RCC 7860 (cell line): ENCODE data around the gene BLM.
"Not testable (repeated sequence)": the region's sequence is repeated elsewhere in the genome, so short reads cannot be mapped to it uniquely, and the experiment has no call there.

ENCODE experiments used
- DNase-seq: peaks from one replicate; pipeline ENCODE4 v3.0.0-alpha.2; 2015; ENCODE audit warnings: low spot score
- FAIRE-seq: peaks from 2 replicates; lab custom pipeline; 2012; peaks lifted over from hg19 to GRCh38; lab: Jason Lieb, UNC

The BLM gene

DNA sequence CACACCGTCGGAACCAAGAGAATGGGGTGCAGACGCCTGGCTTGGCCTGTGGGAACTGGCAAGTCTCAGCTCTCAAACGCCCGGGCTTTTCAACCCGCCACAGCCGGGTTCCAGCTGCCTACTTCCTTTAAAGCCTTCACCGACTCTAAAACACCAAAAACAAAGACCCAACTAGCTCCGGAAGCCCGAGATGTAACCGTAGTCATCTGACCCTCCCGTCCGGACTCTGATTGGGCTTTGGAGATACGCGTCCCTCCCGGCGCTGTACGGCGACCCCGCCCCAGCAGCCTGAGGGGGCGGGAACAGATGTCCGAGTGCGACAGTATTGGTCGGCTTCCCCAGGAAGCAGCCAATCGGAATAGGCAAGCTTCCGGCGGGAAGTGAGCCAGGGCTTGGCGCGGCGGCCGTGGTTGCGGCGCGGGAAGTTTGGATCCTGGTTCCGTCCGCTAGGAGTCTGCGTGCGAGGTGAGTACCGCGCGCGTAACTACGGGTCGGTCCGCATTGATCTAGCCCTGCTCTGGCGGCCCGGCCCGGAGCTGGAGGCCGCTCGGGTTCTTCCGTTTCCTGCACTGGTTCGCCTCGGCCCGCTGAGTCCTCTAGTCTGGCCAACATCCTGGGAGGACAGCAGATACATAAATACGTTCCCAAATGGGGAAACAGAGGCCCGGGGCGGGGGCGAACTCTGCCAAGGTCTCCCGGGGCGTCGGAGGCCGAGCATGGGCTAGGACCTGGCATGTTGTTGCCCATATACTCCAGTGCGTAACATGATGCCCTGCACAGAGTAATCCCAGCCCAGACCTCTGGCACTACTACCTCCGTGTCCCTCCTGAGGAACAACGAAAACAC is at the start of gene BLM:
Gene BLM, plus strand, starts transcription at position 371 of the 846 bp plus-strand sequence. CDS start 30,047 bp downstream, outside the sequence.
- FAIRE-seq, result peak; percentile 87
- DNase-seq, result peak; percentile 92

DNA sequence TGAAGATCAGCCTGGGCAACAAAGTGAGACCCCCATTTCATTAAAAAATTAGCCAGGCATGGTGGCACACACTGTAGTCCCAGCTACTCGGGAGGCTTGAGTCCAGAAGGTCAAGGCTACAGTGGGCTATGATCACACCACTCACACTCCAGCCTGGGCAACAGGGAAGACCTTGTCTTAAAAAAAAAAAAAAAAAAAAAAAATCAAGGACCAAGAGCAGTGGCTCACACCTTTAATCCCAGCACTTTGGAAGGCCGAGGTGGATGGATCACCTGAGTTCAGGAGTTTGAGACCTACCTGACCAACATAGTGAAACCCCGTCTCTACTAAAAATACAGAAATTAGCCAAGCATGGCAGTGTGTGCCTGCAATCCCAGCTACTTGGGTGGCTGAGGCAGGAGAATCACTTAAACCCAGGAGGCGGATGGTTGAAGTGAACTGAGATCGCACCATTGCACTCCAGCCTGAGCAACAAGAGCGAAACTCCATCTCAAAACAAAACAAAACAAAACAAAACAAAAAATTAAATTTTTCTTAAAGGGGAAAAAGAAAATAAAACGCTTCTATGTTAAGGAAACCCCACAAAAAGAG is 49.3 kb upstream of the BLM start:
- FAIRE-seq, DNase-seq: not testable (repeated sequence)

DNA sequence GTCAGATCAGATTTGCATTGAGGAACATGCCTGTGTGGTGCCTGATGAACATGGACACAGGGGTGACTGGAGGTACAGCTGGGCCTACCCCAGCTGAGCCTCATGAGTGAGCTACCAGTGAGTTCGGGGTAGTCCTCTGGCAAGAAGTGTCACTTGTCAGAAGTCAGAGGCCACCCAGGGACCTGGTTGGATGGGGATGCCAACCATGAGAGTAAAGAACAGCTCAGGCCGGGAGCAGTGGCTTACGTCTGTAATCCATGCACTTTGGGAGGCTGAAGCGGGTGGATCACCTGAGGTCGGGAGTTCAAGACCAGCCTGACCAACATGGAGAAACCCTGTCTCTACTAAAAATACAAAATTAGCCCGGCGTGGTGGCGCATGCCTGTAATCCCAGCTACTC is 46.5 kb upstream of the BLM start:
- FAIRE-seq, result not testable (repeated sequence)

DNA sequence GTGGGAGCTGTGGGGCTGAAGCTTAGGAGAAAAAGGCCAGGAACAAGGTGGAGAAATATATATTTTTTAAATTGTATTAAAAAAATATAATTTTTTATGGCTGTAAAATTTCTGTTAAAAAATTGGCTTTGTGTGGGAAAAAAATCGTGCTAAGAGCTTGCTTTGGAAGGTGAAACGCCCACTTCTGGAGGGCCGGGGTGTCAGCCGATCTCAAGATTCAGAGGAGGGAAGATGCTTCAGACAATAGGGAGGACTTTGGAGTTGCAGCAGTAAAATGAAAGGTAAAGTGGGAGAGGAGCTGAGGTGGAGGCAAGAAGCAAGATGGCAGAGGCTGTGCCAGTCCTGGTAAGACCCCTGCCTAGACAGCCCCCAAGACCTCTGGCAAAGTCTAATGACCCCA is 45.9 kb upstream of the BLM start:
- DNase-seq, result no peak
- FAIRE-seq, result no peak

More for the DNA sequence above, 46.5 kb upstream of the BLM start:
- DNase-seq, result not testable (repeated sequence)

DNA sequence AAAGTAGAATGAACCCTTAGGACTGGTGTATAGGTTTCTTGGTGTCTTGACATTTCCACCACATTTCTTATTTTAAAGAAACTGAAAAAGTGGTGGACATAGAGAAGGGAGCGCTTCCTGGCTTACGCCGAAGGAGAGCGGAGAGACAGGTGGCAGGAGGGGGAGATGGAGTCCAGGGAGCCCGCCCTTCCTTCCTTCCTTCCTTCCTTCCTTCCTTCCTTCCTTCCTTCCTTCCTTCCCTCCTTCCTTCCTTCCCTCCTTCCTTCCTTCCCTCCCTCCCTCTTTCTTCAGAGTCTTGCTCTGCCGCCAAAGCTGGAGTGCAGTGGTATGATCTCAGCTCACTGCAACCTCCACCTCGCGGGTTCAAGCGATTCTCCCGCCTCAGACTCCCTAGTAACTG is 43.8 kb upstream of the BLM start:
- FAIRE-seq, DNase-seq: not testable (repeated sequence)

DNA sequence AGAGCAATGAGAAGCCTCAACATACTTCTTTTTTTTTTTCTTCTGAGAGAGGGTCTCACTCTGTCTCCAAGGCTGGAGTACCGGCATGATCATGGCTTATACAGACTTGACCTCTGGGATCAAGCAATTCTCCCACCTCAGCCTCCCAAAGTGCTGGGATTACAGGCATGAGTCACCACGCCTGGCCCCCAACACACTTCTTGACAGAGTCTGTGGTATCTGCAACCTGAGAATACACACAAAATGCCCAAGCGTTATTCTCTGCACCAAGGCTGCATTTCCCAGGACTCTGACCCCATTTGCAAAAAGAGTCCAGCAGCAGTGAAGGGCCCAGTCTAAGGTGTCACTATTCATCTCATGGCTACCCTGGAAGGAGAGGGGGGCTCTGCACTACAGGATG is 42.7 kb upstream of the BLM start:
- FAIRE-seq (no peak), DNase-seq (no peak)

DNA sequence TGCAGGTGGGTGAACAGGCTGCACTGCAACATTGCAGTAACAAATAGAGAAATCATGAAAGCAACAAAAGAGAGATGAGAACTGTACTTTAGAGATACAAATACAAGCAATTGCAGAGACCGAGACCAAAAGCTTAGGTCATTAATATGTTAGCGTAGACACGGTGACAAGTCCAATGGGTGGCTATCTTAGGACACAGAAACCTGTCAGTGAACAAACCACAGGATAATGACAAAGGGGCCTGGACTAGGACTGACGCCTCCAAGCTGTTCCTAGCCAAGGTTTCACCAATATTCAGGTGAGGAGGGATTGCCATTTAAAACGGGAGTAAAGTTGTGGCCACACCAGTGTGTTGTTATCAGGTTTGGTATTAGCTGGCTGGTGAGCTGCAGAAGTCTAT is 41.7 kb upstream of the BLM start:
- FAIRE-seq, result no peak
- DNase-seq, result no peak

DNA sequence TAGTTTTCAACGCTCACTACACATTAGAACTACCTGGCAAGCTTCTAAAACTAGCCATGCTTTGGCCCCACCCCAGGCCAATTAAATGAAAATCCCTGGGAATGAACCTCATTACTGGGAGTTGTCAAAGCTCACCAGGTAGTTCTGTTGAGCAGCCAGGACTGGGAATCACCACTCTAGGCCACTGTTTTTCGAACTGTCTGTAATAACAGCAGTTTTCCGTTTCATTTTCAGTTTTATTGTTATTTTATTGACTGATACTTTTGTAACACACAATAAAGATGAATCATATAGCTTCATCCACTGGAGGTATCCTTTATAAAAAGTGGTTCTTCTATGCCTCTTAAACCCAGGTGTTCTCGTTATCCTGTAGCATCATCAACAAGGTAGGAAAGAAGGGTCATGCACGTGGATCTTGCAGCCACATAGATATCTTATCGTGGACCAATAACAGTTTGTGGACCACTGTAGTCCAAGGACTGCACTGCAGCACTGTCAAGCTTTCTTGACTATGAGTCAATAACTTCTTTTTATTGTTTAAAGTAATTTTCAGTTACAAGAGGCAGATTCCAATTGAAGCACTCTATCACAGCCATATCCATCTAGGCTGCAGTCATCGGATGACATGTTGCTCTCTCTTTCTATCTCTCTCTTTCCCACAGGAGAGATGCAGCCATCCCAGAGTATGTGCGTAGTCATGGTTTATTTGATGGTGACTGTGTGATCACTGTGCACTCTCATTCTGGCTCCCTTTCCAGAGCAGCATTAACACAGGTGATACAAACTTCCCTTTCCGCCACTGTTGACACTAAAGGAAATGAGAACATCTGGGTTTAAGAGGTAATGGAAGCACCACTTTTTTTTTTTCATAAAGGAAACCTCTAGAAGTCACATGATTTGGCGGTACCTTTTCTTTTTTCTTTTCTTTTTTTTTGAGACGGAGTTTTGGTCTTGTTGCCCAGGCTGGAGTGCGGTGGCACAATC is 39.0 kb upstream of the BLM start:
- FAIRE-seq (no peak), DNase-seq (no peak)

DNA sequence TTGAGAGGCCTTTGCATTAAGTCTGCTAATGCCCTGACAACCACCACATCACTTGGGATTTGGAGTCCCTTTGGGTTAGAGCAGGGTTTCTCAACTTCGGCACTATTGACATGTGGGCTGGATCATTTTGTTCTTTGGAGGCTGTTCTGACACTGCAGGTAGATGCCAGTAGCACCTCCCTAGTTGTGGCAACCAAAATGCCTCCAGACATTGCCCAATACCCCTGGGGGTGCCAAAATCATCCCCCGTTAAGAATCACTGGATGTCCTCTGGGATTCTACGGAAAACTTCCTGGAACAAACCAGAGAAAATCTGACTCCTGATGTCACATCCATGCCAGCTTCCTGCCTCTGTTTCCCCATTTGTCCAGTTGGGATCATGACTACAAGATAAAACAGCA is 37.2 kb upstream of the BLM start:
- no peak for DNase-seq
- no peak for FAIRE-seq

DNA sequence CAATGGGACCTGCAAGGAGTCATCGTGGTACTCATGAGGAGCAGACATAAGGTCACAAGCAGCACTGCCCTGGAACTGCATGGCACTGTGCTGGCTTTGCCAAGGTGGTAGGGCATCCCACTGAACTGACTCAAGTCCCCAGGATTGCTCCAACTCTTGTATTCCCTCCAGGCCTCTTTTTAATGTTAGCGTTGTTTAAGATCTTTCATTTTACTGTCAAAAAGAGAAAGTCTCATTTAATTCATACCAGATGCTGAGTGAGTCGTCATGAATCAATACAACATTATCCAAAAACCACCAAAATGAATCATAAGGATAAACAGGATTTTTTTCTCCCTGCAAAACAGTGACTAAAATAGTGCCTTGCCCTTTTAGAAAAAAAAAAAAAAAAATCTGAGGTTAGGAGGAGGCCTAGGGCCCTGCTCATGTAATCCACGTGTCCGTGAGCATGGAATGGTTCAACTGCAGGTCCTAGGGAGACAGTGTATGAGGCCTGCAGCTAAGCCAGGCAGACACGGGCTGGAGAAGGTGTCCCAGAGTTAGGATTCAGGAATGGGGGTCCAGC is 36.7 kb upstream of the BLM start:
- peak; percentile 56 for DNase-seq
- FAIRE-seq, result peak; percentile 58

DNA sequence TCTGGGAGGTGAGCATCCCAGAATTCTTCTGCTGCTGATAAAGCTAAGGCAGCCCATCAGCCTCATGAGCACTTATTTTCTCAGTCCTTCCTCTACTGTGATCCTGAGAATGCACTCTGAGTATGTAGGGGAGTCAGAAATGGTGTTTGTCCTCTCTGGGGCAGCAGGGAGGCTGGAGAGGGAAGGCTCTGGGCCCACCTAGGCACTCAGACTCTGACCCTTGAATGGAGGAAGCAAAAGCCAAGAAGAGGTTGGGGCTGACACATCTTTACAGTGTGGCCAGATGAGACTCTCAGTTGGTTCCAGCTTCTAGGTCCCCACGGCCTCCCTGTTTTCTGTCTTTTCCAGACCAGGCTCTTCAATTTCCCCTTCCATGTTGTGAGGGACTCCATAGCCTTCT is 36.1 kb upstream of the BLM start:
- FAIRE-seq (no peak), DNase-seq (no peak)

DNA sequence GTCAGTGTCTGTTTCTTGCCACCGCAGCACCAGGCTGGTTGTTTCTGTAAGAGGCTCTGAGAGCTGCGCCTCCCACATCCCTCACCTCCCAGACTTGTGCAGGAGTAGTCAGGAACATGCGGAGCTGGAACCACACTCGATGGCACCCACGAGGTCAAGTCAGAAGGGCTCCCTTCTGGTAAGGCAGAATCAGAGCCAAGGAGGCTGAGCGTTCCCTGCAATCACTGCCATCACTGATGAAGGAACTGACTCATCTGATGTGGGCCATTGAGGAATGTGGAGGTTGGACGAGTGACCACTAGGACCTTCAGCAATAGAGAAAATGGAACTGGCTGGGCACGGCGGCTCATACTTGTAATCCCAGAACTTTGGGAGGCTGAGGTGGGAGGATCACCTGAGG is 35.7 kb upstream of the BLM start:
- peak; percentile 90 for DNase-seq
- FAIRE-seq, result peak; percentile 85

DNA sequence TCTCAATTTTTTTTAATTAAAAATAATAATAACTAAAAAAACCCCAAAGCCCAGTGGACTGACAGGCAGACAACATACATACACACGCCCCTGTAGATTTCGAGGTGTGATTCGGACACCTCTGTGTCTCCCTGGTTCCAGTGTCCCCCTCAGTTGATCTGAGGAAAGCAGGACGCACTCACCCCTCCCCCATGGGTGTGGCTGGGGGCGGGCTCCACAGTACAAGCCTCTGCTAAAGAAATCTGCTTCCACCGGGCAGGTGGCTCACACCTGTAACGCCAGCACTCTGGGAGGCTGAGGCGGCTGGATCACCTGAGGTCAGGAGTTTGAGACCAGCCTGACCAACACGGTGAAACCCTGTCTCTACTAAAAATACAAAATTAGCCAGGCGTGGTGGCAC is 33.8 kb upstream of the BLM start:
- FAIRE-seq (no peak), DNase-seq (no peak)

DNA sequence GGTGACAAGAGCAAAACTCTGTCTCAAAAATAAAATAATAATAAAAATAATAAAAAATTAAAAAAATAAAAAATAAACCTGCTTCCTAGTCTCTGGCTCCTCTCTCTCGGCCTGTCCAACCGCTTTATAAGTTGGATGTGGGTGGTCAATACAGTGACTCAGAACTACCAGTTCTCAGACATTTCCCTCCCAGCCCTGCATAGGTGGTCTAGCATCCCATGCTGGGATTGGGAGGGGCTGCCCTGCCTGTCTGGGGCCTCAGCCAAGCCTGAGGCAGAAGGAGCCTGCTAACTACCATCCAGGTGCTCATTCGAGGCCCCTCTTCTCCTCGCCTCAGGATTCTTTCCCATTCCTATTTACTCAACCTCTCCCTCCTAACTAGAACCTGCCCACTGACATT is 33.3 kb upstream of the BLM start:
- FAIRE-seq (no peak), DNase-seq (no peak)

DNA sequence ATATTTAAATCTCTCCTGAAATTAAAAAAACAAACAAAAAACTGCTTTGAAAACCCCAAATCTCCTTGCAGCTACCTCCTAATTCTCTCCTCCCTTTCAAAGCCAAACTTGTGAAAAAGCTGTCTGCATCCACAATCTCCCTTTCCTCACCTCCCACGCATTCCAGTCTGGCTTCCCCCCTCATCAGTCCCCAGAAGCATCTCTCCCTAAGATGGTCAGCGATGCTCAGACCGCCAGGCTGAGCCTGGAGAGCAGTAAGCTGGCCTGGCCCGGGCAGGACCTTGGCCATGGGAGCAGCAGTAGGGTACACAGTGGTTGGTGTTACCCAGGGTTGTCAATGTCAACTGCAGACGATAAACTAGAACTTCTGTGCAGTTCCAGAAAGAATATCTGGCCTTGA is 32.9 kb upstream of the BLM start:
- no peak for DNase-seq
- FAIRE-seq, result no peak

DNA sequence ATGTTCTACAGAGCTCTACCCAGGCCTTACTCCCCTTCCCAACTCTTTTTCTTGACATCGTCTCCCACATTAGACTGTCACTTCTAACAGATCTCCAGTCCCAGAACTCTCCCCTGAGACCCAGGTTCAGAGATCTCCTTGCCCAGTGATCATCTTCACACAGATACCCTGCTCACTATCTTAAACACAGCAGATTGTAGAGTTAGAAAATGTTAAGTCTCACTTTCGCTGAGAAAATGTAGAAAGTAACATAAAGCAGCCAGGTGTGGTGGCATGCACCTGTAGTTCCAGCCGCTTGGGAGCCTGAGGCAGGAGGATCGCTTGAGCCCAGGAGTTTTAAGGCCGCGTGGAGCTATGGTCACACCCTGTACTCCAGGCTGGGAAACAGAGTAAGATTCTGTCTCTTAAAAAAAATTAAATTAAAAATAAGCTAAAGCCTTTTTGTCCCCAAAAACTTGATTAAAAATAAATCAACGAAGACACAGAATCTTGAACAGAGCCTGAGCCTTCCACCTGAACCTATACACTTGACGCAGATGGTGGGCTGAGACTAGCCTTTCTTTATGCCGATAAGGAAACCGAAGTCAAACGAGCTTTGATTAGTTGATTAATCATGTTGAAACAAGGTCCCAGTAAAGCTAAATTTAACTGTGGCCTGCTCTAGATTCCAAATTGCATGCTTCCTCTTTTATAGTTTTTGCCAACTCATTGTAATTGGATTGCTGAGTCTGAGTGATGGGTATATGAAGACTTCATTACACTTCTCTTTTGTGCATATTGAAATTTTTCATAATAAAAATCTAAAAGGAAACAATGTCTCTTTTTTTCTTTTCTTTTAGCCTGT is 31.3 kb upstream of the BLM start:
- DNase-seq, result no peak
- FAIRE-seq, result no peak

DNA sequence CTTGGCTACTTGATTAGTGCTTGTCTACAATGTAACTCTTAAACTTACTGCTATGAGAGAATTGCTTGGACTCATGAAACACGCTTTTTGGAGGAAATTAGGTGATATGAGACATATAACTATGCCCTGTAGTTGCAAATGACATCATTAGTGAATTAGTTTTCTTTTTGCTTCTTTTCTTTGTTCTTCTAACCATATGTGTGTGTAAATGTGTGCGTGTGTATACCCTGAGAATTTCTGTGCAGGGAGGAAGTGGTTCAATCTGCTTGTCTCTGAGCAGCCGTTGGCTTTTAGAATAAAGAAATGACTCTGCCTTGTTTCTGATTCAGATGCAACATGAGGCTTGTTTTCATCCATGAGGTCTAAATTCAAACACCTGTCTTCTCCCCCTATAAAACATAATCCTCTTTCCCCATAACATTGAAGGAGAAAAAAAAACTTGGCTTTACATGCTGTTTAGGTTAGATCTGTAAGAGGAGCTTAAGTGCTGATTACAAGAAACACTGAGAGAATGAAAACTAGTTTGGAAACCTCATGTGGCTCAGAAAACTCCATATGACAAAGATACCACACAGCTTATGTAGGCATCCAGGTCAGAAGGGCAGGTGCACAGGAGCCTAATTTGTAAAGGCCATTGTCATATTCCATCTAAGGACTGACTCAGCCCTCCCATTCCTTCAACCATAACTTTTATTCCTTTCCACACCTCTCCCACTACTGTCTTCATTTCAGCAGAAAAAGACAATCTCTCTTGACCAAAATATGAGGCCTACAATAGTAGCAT is 30.5 kb upstream of the BLM start:
- FAIRE-seq, result no peak
- no peak for DNase-seq

DNA sequence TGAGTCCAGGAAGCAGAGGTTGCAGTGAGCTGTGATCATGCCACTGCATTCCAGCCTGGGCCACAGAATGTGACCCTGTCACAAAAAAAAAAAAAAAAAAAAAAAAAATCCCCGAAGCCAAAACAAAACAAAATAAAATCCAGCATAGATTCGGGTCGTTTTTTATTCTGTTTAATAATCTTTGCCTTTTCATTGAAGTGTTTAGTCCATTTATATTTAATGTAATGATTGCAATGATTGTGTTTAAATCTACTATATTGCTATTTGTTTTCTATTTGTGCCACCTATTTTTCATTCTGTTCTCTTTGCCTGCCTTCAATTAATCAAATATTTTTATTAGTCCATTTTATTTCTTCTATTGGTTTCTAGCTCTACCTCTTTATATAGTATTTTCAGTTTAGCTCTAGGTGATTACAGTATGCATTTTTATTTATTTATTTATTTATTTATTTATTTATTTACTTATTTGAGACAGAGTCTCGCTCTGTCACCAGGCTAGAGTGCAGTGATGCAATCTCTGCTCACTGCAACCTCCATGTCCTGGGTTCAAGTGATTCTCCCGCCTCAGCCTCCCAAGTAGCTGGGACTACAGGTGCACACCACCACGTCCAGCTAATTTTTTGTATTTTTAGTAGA is 27.7 kb upstream of the BLM start:
- not testable (repeated sequence) for FAIRE-seq, DNase-seq

DNA sequence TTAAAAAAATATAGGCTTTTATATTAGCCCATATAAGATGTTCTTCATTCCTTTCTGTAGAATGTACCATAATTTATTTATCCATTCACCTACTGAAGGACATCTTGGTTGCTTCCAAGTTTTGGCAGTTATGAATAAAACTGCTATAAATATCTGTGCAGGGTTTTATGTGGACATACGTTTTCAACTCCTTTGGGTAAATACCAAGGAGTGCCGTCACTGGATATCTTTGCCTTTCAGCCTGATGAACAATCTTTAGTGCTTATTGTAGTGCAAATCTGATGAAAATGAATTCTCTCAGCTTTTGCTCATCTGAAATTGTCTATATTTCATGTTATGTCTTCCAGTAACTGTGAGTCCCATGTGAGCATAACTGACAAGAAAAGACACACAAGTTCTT is 26.6 kb upstream of the BLM start:
- FAIRE-seq (no peak), DNase-seq (no peak)
